Heart right ventricle (tissue), 16 donors: ENCODE data around the gene HECTD3. TPM values are rescaled to one million over a fixed set of nuclear protein-coding genes. Genes with fewer than 3 reads are reported as not detected.
A peak's percentile ranks its signal among the peaks of the same experiment; 100 is the strongest.
"Not testable (repeated sequence)": the region's sequence is repeated elsewhere in the genome, so short reads cannot be mapped to it uniquely, and the experiment has no call there.

Experiments used
- ATAC-seq, 8 donors: fragments of 200-7000 bp; cut with Tn5 transposase; one replicate each; pipeline ENCODE4 v1.9.1; 2020; ENCODE audit warnings: mild to moderate bottlenecking in 8 of 8, moderate library complexity in 8 of 8, moderate number of reproducible peaks in 1 of 8
- DNase-seq, 2 donors: peaks; one replicate each; pipeline ENCODE4 v3.0.0-alpha.2; 2020
- H3K27ac ChIP-seq, 10 donors: fragments of 200-600 bp; sonication (generic) in 2 of 10; one replicate each; pipeline versions ENCODE4 v1.5.0 to v1.8.0; 2020 to 2022; ENCODE audit warnings: mild to moderate bottlenecking in 3 of 10
- H3K27me3 ChIP-seq, 7 donors: fragments of 200-600 bp; one replicate each; pipeline ENCODE4 v1.8.0; 2021 to 2022; ENCODE audit warnings: mild to moderate bottlenecking in 2 of 7
- H3K36me3 ChIP-seq, 9 donors: fragments of 200-600 bp; sonication (generic) in 1 of 9; one replicate each; pipeline versions ENCODE4 v1.5.0 to v1.8.0; 2020 to 2022; ENCODE audit warnings: mild to moderate bottlenecking in 2 of 9
- H3K4me1 ChIP-seq, 9 donors: fragments of 200-600 bp; sonication (generic) in 1 of 9; one replicate each; pipeline versions ENCODE4 v1.5.0 to v1.8.0; 2020 to 2022; ENCODE audit warnings: mild to moderate bottlenecking in 4 of 9
- H3K4me3 ChIP-seq, 10 donors: fragments of 200-600 bp; sonication (generic) in 2 of 10; one replicate each; pipeline versions ENCODE4 v1.5.0 to v1.8.0; 2020 to 2022; ENCODE audit warnings: mild to moderate bottlenecking in 7 of 10, moderate library complexity in 2 of 10
- H3K9me3 ChIP-seq, 11 donors: fragments of 200-600 bp in 10 of 11; sonication (generic) in 2 of 11; one replicate each; pipeline versions ENCODE4 v1.5.0 to v1.8.0; 2013 to 2022; ENCODE audit warnings: mild to moderate bottlenecking in 2 of 11, control low read depth in 1 of 11, moderate library complexity in 1 of 11
- WGBS, 2 donors: extraction: QIAGEN DNeasy Blood & Tissue Kit; methylation state at CpG; one replicate each; pipeline ENCODE4 v1.1.7; 2013; ENCODE audit warnings: inconsistent platforms in 1 of 2; 5-methylcytosine and 5-hydroxymethylcytosine counted together
- intact Hi-C, 10 donors: fragments of 100-400 bp; cut with DNase I; formaldehyde crosslinking; loops; one replicate each; pipeline versions ENCODE4 v1.11.1 to v1.14.2; 2022
- polyA plus RNA-seq, 2 donors: library from polyadenylated mRNA; stranded (reverse); fragments of 200-250 nt; gene quantifications; one replicate each; pipeline ENCODE4 v1.2.3, GENCODE V29; 2013
- total RNA-seq, 10 donors: library from RNA; stranded (reverse); fragmentation: NEBNext Ultra II Directional in 3 of 10; extraction: Animal tissue kit (Norgen Biotek cat#: 25700) in 3 of 10; gene quantifications; one replicate each; pipeline versions ENCODE4 v1.2.1 to v1.2.4, GENCODE V29; 2021 to 2023
- TF ChIP-seq, protein P1 (sequence below), 9 donors: fragments of 200-600 bp; sonication (generic) in 2 of 9; IDR thresholded peaks; one replicate each; pipeline versions ENCODE4 v1.5.0 to v1.8.0; 2021 to 2022; ENCODE audit warnings: antibody characterized with exemption in 9 of 9, mild to moderate bottlenecking in 5 of 9, moderate library complexity in 1 of 9
- donor health status: Arrhythmogenic right ventricular cardiomyopathy.
- donor health status: ischemic (EF 13 %, LVEDD 7.1; RV severe dilation, severe dysfunction).
- donor health status: healthy with polysubstance abuse.
- donor health status: DM: no; HTN: yes; CAD: no.
- donor health status: DM: no; HTN: no; CAD: no.
- donor health status: ischemic (EF 25% LVEDD 6.9; RV normal size, moderate dysfunction).
- donor health status: ischemic (EF 25% LVEDD 5.7; RV mildly dilated, moderate dysfunction).
- donor health status: healthy.
- donor health status: DM: yes; HTN: yes; CAD: no.
- donor health status: Ischemic cardiomyopathy.
- donor health status: ischemic (EF 35%, LVEDD 5.7; RV mildly dilated, moderate dysfunction).
- donor health status: nonischemic (EF 11% LVEDD 7.7; RV severe dilation, severe dysfunction).
- donor health status: DM: yes; HTN: yes; CAD: no.
- donor health status: PGD.
- donor health status: ischemic (EF 29% LVEDD 5.4; RV normal size, mild dysfunction).
- donor health status: nonischemic (EF 23%, LVEDD 6.1; RV moderate dilation, normal function).

The HECTD3 gene
- total and polyA plus RNA-seq, 12 donors, result 15.2 to 29.4 (median 18.6) TPM

DNA sequence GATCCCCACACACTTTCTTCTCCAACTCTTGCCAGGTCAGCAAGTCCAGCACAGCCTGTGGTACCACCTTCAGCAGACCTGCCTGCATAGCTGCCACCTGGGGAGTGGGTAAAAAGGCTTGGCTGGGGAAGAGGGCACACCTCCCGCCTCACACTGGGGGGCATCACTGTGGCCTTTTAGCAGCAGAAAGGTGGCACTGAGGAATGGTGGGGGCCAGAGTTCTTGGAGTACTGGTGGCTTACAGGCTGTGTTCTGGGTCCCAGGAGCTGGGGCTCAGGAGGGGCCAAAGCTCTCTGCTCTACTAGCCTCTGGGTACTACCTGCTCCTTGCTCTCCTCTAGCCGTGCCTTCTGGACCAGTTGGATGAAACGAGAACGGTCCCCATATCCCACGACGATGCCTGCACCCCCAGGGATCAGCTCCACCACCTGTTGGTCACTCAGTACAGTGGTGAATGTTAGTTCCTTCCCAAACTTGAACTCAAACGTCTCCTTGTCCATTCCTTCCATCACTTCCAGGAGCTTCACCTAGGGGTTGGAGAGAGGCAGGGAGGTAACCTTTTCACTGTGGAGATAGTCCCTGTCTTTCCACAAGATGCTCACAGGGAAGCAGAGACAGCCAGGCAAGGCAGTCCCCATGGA lies 6.7 kb downstream of the HECTD3 start:
- intact Hi-C loops, result loop anchor here in 3 of 10 donors (5.0 to 10.0 kb wide), 3 partner anchors 157 to 210 kb away; no protein-coding TSS in a partner anchor
- ATAC-seq, result no peak

DNA sequence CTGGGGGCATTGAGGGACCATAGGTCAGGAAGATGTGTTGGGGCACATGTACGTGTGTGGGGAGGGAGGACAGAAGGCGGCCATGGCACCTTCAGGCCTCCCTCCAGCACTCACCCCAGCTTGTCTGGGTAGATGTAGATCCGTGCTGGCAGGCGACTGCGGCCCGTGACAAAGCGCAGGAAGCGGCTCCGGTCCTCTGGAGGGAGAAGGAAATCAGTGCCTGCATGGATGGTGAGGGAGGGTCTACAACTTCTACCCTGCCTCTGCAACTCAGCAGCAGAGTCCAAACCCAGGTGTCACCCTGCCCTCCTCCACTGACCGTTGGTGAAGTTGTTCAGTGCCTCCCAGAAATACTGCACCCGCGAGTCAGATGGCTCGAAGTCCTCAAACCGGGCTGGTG lies 7.4 kb downstream of the HECTD3 start:
- WGBS, 2 donors, result 92 to 94% methylated on average over 14 of the region's 14 CpGs
- intact Hi-C loops, result loop anchor here in 3 of 10 donors (5.0 to 10.0 kb wide), 3 partner anchors 156 to 209 kb away; no protein-coding TSS in a partner anchor
- DNase-seq (no peak), ATAC-seq (no peak)
- no peak overlapping the region for H3K27ac ChIP-seq
- H3K9me3 ChIP-seq, result no peaks in the 10 kb centered on the region
- H3K4me1 ChIP-seq, result peaks cover 0 to 12% (median 0%) of the 10 kb centered on the region in 9 donors
- H3K27me3 ChIP-seq, result no peaks in the 10 kb centered on the region
- TF ChIP-seq, protein P1, sequence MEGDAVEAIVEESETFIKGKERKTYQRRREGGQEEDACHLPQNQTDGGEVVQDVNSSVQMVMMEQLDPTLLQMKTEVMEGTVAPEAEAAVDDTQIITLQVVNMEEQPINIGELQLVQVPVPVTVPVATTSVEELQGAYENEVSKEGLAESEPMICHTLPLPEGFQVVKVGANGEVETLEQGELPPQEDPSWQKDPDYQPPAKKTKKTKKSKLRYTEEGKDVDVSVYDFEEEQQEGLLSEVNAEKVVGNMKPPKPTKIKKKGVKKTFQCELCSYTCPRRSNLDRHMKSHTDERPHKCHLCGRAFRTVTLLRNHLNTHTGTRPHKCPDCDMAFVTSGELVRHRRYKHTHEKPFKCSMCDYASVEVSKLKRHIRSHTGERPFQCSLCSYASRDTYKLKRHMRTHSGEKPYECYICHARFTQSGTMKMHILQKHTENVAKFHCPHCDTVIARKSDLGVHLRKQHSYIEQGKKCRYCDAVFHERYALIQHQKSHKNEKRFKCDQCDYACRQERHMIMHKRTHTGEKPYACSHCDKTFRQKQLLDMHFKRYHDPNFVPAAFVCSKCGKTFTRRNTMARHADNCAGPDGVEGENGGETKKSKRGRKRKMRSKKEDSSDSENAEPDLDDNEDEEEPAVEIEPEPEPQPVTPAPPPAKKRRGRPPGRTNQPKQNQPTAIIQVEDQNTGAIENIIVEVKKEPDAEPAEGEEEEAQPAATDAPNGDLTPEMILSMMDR (IDR thresholded peaks at IDR 0.05), result no peak
- peaks cover 0 to 73% (median 64%) of the 10 kb centered on the region in 9 donors for H3K36me3 ChIP-seq
- no peak overlapping the region for H3K4me3 ChIP-seq

More for the DNA sequence above, 6.7 kb downstream of the HECTD3 start:
- H3K4me3 ChIP-seq, result no peak overlapping the region
- peaks cover under 1 to 13% (median 3%) of the 10 kb centered on the region in 9 donors for H3K4me1 ChIP-seq
- H3K36me3 ChIP-seq, result peaks cover 0 to 79% (median 69%) of the 10 kb centered on the region in 9 donors
- WGBS, 2 donors, result 84 to 87% methylated on average over 7 of the region's 7 CpGs
- no peaks in the 10 kb centered on the region for H3K9me3 ChIP-seq
- TF ChIP-seq, protein P1 (IDR thresholded peaks at IDR 0.05), result no peak
- H3K27ac ChIP-seq, result no peak overlapping the region
- no peaks in the 10 kb centered on the region for H3K27me3 ChIP-seq
- DNase-seq, result no peak

DNA sequence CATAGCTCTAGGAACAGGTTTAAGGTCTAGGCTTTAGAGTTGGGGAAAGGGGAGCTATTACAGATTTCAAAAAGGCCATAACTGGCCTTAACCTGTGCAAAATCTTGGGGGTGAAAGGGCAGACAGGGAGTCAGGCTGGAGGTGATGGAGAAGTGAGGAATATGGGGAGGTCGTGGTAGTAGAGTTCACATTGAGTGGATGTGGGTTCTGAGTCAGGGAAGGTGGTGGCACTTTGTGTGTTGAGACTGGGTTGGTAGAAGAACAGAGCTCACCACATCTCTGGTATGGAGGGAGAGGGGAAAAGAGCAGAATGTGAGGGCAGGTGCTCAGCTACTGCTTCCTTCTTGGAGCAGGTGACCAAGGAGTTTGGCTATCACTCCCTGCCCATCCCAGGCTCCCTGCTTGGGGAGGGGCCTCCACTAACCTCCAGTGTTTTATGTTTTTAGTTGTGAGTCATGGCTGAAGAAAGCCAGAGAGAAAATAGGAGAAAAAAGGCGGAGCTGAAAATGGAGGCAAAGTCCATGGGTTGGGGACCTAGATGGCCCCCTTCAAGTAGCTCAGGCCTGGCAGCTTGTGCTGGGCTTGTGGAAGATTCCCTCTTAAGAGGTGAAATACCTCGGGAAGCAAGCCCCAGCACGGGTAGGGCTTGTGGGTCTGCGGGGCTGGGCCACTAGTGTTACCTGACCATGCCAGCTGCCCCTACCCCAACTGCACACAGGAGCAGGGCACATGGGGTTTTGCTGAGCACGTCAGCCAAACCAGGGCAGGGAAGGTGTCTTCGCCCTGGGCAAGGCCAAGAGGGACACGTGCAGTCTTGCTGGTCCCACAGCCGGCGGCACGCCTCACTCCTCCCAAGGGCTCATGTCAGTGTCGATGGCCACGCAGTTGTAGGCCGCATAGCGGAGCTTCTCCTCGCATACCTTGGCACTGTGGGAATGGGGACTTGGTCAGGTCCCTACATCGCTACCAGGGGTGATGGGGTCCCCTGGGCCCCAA lies 8.2 kb downstream of the HECTD3 start:
- ATAC-seq (no peak), DNase-seq (no peak)
- 92 to 93% methylated on average over 17 of the region's 17 CpGs for WGBS, 2 donors
- no peak overlapping the region for H3K4me3 ChIP-seq
- no peaks in the 10 kb centered on the region for H3K27me3 ChIP-seq
- intact Hi-C loops, result loop anchor here in 3 of 10 donors (5.0 to 10.0 kb wide), 3 partner anchors 156 to 208 kb away; no protein-coding TSS in a partner anchor
- no peaks in the 10 kb centered on the region for H3K9me3 ChIP-seq
- no peak overlapping the region for H3K27ac ChIP-seq
- peaks cover 0 to 12% (median 0%) of the 10 kb centered on the region in 9 donors for H3K4me1 ChIP-seq
- TF ChIP-seq, protein P1 (IDR thresholded peaks at IDR 0.05), result no peak
- H3K36me3 ChIP-seq, result peaks cover 0 to 65% (median 56%) of the 10 kb centered on the region in 9 donors

DNA sequence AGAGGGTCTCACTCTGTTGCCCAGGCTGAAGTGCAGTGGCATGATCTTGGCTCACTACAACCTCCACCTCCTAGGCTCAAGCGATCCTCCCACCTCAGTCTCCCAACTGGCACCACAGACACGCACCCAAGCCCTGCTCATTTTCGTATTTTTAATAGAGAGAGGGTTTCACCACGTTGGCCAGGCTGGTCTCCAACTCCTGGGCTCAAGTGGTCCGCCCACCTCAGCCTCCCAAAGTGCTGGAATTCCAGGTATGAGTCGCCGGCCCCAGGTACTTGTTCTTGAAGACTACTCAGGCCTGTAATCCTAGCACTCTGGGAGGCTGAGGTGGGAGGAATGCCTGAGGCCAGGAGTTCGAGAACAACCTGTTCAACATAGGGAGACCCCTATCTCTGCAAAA lies 9.5 kb downstream of the HECTD3 start:
- not testable (repeated sequence) for H3K27me3 ChIP-seq, H3K4me3 ChIP-seq, H3K9me3 ChIP-seq, DNase-seq
- intact Hi-C loops, result loop anchor here in 3 of 10 donors (5.0 to 10.0 kb wide), 3 partner anchors 154 to 207 kb away; no protein-coding TSS in a partner anchor
- Histone ChIP-seq H3K4me1 (peaks cover 0 to 12% (median 0%) of the 10 kb centered on the region in 9 donors), H3K27ac (peak overlapping the region in 1 of 10 donors; percentile 46), H3K36me3 (peaks cover 0 to 51% (median 44%) of the 10 kb centered on the region in 9 donors)
- whole genome bisulfite sequencing, 2 donors, result 88 to 91% methylated on average over 8 of the region's 8 CpGs
- peak in 1 of 8 donors; percentile 20 for ATAC-seq
